Measurements from ENCODE around the gene YBX1.
"Not testable (repeated sequence)": the region's sequence is repeated elsewhere in the genome, so short reads cannot be mapped to it uniquely, and the experiment has no call there.

YBX1 gene

DNA sequence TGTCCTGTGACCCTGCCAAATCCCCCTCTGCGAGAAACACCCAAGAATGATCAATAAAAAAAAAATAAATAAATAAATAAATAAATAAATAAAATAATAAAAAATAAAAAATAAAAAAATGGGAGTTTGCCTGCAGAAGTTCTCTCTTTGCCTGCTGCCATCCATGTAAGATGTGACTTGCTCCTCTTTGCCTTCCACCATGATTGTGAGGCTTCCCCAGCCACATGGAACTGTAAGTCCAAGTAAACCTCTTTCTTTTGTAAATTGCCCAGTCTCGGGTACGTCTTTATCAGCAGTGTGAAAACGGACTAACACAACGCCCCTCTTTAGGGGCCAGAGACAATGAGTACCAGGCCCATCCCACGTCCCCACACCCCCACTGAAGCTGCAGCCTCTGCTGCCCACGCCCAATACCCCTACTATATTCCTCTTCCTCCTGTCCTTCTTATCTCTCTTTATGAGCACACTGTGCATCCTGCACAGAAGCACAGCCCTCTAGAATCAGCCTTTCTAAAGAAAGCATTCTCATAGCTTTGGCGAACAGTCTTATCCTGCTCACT is 69.4 kb downstream of the YBX1 start:
- DNase-seq, result not testable (repeated sequence)

DNA sequence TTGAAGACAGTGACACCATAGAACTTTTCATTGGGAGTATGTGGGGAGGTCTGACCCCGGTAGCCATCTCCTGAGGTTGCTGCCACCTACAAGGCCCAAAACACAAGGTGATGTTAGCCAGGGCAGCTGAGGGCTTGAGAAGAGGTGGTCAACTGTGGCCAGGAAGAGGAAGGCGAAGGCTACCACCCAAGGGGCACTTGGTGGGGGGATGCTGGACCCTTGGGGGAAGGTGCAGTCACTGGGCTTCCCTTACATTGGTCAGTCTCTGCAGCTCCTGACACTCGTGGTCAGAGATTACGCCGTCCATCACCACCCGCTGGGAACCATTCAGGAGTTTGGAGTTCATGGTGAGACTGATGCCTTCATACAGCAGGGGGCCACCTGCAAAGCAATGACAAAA is 70.1 kb downstream of the YBX1 start:
- DNase-seq, result no peak

DNA sequence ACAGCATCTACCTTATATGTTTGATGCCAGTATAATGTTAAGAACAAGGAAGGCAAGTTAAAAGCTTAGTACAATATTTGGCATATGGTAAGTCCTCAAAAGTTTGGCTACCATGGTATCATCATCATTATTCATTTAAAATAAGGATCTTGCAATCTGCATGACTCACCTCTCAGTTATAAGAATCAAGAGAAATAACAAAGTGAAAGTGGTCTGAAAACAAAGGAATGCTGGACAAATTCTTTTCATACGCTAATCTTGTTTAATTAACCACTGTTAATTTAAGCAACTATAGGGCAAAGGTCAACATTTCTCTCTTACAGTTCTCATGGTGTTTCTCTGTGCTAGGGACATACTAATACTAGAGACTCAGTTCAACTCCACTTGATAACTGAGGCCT is 70.9 kb downstream of the YBX1 start:
- DNase-seq, result no peak

Data from NCI-H524 treated with DMSO at 0.1 percent for 48 hours (cell line).